NB4 (cell line): ENCODE data around the gene ATOH8.

Experiments used
- CTCF ChIP-seq: IDR thresholded peaks from one replicate; pipeline ENCODE4 v1.5.1; 2012; ENCODE audit warnings: low read depth, low read length
- MYC ChIP-seq: IDR thresholded peaks from 2 replicates; pipeline ENCODE4 v1.6.1; 2011; ENCODE audit warnings: low read depth, low read length
- POLR2A ChIP-seq: IDR thresholded peaks from 2 replicates; pipeline ENCODE4 v1.6.1; 2011; ENCODE audit warnings: mild to moderate bottlenecking; ENCODE audit not compliant: insufficient read length; ENCODE audit errors: extremely low read depth
- TF ChIP-seq, protein P1 (sequence below): IDR thresholded peaks from 2 replicates; pipeline ENCODE4 v1.6.1; 2011; ENCODE audit warnings: low read depth, low read length

DNA sequence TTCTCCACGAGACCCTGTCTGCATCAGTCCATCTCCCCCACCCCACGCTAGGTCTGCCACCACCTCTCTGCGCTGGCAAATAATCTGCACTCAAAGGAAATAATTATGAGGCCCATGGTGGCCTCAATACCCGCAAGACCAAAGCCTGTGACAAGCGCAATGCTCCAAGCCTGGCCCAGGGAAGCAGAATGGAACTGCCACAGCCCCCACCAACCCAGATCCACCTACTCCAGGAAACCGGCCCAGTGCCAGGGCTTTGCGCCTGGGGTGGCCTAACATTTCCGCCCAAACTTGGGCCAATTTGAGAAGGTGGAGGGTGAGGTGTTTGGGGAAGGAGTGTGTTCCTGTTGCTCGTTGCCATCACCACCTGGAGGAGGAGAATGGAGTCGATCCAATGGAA, 26.0 kb upstream of the ATOH8 start:
- TF ChIP-seq POLR2A (no peak), CTCF (no peak), MYC (no peak)
- TF ChIP-seq, protein P1, sequence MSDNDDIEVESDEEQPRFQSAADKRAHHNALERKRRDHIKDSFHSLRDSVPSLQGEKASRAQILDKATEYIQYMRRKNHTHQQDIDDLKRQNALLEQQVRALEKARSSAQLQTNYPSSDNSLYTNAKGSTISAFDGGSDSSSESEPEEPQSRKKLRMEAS = no peak
